ENCODE measurements around the gene NAA38.

DNA sequence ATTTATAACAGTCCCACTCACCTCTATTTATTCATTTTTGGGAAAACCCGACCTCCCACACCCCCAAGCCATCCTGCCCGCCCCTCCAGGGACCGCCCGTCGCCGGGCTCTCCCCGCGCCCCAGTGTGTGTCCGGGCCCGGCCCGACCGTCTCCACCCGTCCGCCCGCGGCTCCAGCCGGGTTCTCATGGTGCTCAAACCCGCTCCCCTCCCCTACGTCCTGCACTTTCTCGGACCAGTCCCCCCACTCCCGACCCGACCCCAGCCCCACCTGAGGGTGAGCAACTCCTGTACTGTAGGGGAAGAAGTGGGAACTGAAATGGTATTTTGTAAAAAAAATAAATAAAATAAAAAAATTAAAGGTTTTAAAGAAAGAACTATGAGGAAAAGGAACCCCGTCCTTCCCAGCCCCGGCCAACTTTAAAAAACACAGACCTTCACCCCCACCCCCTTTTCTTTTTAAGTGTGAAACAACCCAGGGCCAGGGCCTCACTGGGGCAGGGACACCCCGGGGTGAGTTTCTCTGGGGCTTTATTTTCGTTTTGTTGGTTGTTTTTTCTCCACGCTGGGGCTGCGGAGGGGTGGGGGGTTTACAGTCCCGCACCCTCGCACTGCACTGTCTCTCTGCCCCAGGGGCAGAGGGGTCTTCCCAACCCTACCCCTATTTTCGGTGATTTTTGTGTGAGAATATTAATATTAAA, 3.1 kb downstream of the NAA38 start:
- TF ChIP-seq TEAD4 (CRISPR knock-in tag; IDR thresholded peaks at IDR 0.05) (no peak), TEAD1 (CRISPR knock-in tag; IDR thresholded peaks at IDR 0.05) (no peak)
- TF ChIP-seq, protein P1, sequence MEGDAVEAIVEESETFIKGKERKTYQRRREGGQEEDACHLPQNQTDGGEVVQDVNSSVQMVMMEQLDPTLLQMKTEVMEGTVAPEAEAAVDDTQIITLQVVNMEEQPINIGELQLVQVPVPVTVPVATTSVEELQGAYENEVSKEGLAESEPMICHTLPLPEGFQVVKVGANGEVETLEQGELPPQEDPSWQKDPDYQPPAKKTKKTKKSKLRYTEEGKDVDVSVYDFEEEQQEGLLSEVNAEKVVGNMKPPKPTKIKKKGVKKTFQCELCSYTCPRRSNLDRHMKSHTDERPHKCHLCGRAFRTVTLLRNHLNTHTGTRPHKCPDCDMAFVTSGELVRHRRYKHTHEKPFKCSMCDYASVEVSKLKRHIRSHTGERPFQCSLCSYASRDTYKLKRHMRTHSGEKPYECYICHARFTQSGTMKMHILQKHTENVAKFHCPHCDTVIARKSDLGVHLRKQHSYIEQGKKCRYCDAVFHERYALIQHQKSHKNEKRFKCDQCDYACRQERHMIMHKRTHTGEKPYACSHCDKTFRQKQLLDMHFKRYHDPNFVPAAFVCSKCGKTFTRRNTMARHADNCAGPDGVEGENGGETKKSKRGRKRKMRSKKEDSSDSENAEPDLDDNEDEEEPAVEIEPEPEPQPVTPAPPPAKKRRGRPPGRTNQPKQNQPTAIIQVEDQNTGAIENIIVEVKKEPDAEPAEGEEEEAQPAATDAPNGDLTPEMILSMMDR (IDR thresholded peaks at IDR 0.05), result no peak

Data from WTC11 (cell line).